ENCODE measurements around the gene TUBB3.
"Not testable (repeated sequence)": the region's sequence is repeated elsewhere in the genome, so short reads cannot be mapped to it uniquely, and the experiment has no call there.

The TUBB3 gene

DNA sequence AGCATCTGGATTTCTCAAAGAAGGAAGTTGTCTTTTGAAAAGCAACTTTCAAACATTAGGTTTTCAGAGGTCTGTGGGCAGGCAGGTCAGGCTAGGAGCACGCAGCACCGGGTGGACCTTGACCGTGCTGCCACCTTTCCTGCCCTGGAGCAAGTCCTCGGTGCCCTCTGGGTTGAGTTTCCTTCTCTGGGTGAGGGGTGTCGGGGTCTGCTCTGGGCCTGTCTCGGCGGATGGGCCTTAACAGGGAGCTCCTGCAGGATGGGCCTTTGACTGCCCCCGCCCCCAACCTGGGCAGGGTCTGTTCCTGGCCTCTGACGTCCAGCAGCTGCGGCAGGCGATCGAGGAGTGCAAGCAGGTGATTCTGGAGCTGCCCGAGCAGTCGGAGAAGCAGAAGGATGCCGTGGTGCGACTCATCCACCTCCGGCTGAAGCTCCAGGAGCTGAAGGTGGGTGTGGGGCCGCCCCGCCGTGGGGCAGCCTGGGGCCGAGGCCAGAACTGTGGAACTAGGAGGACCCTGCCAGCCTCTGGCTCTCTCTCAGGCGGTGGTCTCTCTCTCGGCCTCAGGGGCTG, 34.2 kb downstream of the TUBB3 start:
- H3K27ac Mint-ChIP-seq = no peak overlapping the region
- H3K4me1 Mint-ChIP-seq = peaks cover 10% of the 10 kb centered on the region
- DNase-seq (ENCODE audit: low spot score in 2 of 2) (no peak), ATAC-seq (no peak)
- no peak overlapping the region for H3K4me3 Mint-ChIP-seq
- H3K9me3 Mint-ChIP-seq = no peaks in the 10 kb centered on the region
- H3K36me3 Mint-ChIP-seq = peaks cover 6% of the 10 kb centered on the region

GRCh38 chr16:89958068-89958467, 34.9 kb downstream of the TUBB3 start:
- Mint-ChIP-seq H3K4me3 (no peak overlapping the region), H3K27ac (no peak overlapping the region), H3K9me3 (no peaks in the 10 kb centered on the region), H3K4me1 (peaks cover 10% of the 10 kb centered on the region), H3K36me3 (peaks cover 6% of the 10 kb centered on the region)
- ATAC-seq (peak; percentile 45), DNase-seq (ENCODE audit: low spot score in 2 of 2) (no peak)

DNA sequence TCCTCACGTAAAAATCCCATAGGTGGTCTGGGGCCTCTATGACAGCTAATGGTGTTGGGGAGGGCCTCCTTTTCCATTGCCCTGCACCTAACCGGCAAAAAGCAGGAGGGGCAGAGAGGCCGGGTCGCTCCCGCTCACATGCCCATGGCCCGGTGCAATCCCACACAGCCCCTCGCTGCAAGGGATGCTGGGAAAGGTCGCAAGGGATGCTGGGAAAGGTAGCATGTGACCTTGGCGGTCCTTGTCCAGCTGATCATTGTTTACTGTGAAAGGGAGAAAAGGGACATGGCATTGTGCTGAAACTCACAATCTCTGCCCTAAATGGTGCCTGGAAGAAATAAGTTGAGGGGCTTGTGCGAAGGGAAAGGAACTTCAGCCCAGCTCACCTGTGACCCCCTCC, 35.5 kb downstream of the TUBB3 start:
- peaks cover 6% of the 10 kb centered on the region for H3K36me3 Mint-ChIP-seq
- DNase-seq (ENCODE audit: low spot score in 2 of 2) (no peak), ATAC-seq (no peak)
- H3K4me1 Mint-ChIP-seq = peaks cover 10% of the 10 kb centered on the region
- no peaks in the 10 kb centered on the region for H3K9me3 Mint-ChIP-seq
- no peak overlapping the region for H3K4me3 Mint-ChIP-seq
- no peak overlapping the region for H3K27ac Mint-ChIP-seq

DNA sequence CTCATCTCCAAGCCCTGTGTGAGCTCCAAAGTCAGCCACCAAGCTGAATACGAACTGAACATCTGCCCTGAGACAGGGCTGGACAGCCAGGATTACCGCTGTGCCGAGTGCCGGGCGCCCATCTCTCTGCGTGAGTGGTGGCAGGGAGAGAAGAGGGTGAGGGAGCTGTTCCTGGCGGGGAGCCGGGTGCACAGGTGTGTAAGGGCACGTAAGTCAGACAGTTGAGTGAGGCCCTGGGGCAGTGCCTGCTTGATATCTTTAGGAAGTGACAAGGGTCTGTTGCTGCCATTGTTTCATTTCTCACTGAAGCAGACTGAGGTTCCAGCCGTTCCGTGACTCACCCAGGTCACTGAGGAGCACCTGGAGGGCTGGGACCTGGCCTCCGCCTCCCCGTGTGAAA, 37.8 kb downstream of the TUBB3 start:
- no peak for DNase-seq (ENCODE audit: low spot score in 2 of 2)
- Mint-ChIP-seq H3K9me3 (no peaks in the 10 kb centered on the region), H3K4me3 (no peak overlapping the region), H3K36me3 (no peaks in the 10 kb centered on the region), H3K27ac (no peak overlapping the region), H3K4me1 (peaks cover 10% of the 10 kb centered on the region)
- no peak for ATAC-seq

DNA sequence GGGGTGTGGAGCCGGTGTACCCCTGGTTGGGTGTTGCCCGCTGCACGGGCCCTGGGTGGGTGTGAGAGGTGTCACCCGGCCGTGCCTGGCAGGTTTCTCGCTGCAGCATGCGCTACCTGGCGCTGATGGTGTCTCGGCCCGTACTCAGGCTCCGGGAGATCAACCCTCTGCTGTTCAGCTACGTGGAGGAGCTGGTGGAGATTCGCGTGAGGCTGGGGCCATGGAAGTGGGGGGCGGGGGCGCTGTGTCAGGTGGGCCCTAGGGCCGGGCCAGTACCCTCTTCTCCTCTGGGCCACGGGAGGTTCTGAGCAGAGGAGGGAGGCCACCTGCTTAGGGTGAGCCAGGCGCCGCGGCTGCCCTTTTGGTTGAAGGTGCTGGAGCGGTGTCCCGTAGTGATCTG, 38.8 kb downstream of the TUBB3 start:
- Mint-ChIP-seq H3K36me3 (no peaks in the 10 kb centered on the region), H3K4me1 (peaks cover 10% of the 10 kb centered on the region), H3K27ac (no peak overlapping the region), H3K4me3 (no peak overlapping the region), H3K9me3 (no peaks in the 10 kb centered on the region)
- ATAC-seq (no peak), DNase-seq (ENCODE audit: low spot score in 2 of 2) (no peak)

DNA sequence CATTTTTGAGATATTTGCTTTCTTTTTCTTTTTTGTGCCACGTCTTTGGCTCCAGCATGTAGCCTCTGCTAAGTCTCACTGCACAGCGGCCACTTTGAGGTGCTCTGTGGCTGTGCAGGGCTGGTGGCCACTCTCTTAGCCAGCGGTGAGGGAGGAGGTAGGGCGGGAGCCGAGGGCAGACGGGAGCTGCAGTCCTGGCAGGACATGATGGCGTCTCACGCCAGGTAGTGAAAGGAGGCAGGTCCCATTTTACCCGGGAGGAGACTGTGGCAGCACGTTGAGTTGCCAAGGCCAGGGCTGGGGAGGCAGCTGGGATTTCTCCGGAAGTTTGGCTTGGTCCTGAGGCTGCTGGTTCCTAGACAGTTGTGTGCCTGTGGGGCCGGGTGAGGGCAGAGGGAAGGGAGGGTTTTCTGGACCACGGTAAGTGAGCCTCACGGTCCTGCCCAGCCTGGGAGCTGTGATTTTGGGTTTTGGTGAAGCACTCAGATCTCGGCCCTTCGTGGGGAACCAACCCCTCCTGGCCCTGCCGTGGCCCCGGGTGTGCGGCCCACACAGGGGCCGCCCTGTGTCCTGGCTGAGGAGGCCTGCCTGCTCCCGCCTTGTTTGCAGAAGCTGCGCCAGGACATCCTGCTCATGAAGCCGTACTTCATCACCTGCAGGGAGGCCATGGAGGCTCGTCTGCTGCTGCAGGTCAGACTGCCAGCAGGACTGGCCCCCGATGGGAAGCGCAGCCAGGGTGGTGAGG, 39.8 kb downstream of the TUBB3 start:
- H3K27ac Mint-ChIP-seq = no peak overlapping the region
- H3K4me3 Mint-ChIP-seq = no peak overlapping the region
- H3K36me3 Mint-ChIP-seq = no peaks in the 10 kb centered on the region

DNA sequence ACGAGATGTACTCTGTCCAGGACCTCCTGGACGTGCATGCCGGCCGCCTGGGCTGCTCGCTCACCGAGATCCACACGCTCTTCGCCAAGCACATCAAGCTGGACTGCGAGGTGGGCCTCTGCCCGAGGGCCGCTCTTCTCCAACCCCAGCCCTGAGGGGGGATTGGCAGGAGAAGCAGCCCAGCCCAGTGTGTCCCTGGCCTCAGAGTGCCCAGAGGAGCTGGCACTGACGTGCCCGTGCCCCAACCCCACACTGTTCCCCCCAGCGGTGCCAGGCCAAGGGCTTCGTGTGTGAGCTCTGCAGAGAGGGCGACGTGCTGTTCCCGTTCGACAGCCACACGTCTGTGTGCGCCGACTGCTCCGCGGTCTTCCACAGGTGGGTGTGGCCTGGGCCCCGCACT, 41.1 kb downstream of the TUBB3 start:
- H3K4me1 Mint-ChIP-seq = no peaks in the 10 kb centered on the region
- ATAC-seq (no peak), DNase-seq (ENCODE audit: low spot score in 2 of 2) (no peak)
- H3K9me3 Mint-ChIP-seq = no peaks in the 10 kb centered on the region
- no peaks in the 10 kb centered on the region for H3K36me3 Mint-ChIP-seq
- H3K27ac Mint-ChIP-seq = no peak overlapping the region
- no peak overlapping the region for H3K4me3 Mint-ChIP-seq

More for the DNA sequence above, 39.8 kb downstream of the TUBB3 start:
- DNase-seq (ENCODE audit: low spot score in 2 of 2) = no peak
- ATAC-seq = no peak
- no peaks in the 10 kb centered on the region for H3K9me3 Mint-ChIP-seq
- H3K4me1 Mint-ChIP-seq = peaks cover 10% of the 10 kb centered on the region

DNA sequence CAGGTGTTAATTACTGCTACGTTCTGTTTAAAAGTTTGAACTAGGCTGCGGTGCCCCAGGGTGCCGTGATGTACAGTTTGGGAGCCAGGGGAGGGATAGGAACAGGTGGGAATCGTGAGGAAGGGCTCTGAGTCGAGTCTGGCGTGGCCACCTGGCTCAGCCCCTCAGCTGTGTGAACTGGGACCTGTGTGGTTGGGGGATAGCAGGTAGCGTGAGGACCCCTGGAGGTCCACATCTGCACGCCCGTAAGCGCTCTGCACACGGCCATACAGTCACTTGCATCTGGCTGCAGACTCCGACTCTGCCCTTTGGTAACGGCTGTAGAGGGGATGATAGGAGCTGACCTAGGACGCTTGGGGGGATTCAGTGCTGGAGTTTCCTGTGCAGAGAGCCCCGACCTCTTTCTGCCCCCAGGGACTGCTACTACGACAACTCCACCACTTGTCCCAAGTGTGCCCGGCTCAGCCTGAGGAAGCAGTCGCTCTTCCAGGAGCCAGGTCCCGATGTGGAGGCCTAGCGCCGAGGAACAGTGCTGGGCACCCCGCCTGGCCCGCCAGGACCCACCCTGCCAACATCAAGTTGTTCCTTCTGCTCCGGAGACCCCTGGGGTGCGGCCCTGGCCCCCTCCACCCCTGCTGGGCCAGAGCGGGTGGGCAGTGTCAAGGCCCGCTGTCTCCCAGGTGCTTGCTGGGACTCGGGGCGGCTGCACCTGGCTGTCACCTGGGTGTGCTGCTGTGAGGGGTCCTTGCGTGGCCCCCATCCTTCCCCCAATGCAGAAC, 42.5 kb downstream of the TUBB3 start:
- Mint-ChIP-seq H3K4me1 (no peaks in the 10 kb centered on the region), H3K27ac (no peak overlapping the region), H3K36me3 (no peaks in the 10 kb centered on the region), H3K9me3 (no peaks in the 10 kb centered on the region), H3K4me3 (no peak overlapping the region)
- no peak for ATAC-seq
- DNase-seq (ENCODE audit: low spot score in 2 of 2) = no peak

GRCh38 chr16:89966756-89967155, 43.6 kb downstream of the TUBB3 start:
- Mint-ChIP-seq H3K9me3 (no peaks in the 10 kb centered on the region), H3K4me3 (no peak overlapping the region), H3K36me3 (peaks cover under 1% of the 10 kb centered on the region), H3K4me1 (peaks cover 9% of the 10 kb centered on the region), H3K27ac (no peak overlapping the region)
- DNase-seq (ENCODE audit: low spot score in 2 of 2) = no peak
- ATAC-seq = no peak

DNA sequence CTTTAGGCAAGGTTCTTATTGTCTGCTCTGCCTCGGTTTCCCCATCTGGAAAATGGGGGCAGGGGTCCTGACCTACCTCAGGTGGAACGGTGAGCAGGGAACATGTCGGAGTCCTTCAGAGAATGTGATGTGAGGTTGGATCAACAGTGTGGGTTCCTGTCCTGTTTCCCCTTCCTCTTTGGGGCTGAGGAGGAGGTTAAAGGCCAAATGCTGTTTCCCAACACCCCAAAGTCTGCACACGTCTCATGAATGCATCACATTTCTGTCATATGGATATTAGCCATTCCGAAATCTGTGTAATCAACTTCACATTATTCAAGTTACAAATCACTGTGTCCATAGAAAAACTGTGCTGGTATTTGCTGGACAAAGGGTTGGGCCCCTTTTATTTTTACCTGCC, 44.3 kb downstream of the TUBB3 start:
- not testable (repeated sequence) for H3K9me3 Mint-ChIP-seq; DNase-seq (ENCODE audit: low spot score in 2 of 2); ATAC-seq; H3K4me1 Mint-ChIP-seq; H3K36me3 Mint-ChIP-seq; H3K27ac Mint-ChIP-seq; H3K4me3 Mint-ChIP-seq

GRCh38 chr16:89968074-89968473, 44.9 kb downstream of the TUBB3 start:
- not testable (repeated sequence) for H3K4me3 Mint-ChIP-seq; H3K9me3 Mint-ChIP-seq; DNase-seq (ENCODE audit: low spot score in 2 of 2); H3K27ac Mint-ChIP-seq; ATAC-seq
- Mint-ChIP-seq H3K36me3 (peaks cover 14% of the 10 kb centered on the region), H3K4me1 (peaks cover 13% of the 10 kb centered on the region)

GRCh38 chr16:89969741-89970410, 46.7 kb downstream of the TUBB3 start:
- Mint-ChIP-seq H3K4me1 (peaks cover 25% of the 10 kb centered on the region), H3K9me3 (no peaks in the 10 kb centered on the region), H3K36me3 (peaks cover 21% of the 10 kb centered on the region), H3K27ac (no peak overlapping the region), H3K4me3 (no peak overlapping the region)
- DNase-seq (ENCODE audit: low spot score in 2 of 2) = no peak
- ATAC-seq = no peak

DNA sequence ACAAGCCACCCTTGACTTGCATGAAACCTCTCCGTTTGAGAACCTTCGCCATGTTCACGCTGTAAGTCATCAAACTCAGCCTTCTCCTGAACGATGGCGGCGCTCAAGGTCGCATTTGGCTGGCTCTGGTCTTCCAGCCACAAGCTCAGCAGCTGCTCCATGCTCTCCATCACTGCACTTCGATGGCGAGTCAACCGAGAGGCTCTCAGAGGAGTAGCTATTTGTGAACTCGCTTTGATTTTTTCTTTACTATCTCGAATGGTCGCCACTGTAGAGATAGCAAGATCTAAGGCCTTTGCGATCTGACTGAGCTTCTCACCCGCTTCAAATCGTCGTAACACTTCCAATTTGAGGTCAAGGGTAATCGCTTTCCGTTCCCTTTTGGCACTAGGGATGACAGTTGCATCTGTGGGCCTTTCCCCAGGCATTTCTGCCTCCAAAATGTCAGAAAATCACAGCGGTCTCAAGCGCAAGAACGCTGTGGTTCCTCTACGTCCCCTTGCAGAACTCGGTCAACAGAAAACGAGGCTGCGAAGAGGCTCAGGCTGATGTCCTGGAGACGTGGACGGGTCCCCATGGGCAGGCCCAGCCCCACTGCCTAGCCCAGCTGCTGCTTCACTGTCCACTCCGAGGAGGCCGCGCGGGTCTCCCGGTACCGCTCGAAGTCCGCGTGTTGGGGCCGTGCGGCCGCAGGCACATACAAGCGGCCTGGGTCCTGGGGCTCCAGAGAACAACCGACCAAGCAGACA, 48.5 kb downstream of the TUBB3 start:
- peaks cover 25% of the 10 kb centered on the region for H3K36me3 Mint-ChIP-seq
- peak in 1 of 2 donors; percentile 60 for DNase-seq (ENCODE audit: low spot score in 2 of 2)
- ATAC-seq = no peak
- H3K9me3 Mint-ChIP-seq = no peaks in the 10 kb centered on the region
- H3K27ac Mint-ChIP-seq = peak overlapping the region; percentile 98
- peak overlapping the region; percentile 96 for H3K4me3 Mint-ChIP-seq
- H3K4me1 Mint-ChIP-seq = peaks cover 25% of the 10 kb centered on the region

DNA sequence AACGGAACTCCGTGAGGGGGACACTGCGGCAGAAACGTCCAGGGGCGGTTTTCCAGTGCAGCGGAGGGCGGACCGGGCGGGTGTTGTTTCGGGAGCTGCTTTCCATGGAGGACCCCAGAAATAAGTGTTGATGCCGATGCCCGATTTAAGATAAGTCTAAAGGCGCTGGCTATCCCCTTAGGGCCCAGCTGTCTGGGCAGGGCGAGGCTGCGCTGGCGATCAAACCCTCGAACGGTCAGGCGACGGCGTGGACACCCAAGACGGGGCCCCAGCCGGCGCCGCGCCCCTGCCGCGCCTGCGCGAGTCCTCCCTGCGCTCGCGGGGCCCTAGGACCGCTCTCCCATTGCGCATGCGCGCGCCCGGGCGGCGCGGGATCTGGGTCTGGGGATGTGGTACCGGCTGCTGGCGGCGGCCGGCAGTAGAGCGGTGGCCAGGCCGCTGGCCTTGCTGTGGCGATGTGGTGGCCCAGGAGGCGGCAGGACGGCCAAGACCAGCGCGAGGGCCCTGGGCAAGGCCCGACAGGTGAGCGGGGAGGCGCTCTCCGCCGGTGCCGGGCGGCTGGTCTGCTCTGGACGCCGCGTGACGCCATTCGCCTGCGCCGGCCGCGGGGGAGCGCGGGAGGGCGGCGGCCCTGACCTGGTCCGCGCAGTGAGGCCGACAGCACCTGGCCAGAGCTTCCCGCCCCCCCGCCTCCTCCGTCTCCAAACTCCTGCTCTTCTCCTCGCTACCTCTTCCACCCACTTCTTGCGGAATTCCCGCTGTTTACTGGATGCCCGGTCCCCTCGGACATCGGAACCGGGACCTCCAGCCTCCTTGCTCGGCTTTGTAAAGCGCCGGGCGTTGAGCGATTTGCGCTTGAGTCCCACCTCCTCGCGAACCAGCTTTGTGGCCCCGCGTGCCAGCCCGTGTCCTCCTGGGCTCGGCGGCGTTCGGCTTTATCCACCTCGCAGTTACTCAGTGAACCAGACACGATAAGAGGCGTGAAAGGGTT, 49.4 kb downstream of the TUBB3 start:
- Mint-ChIP-seq H3K4me1 (peaks cover 25% of the 10 kb centered on the region), H3K36me3 (peaks cover 34% of the 10 kb centered on the region), H3K9me3 (no peaks in the 10 kb centered on the region), H3K27ac (peak overlapping the region; percentile 98), H3K4me3 (peak overlapping the region; percentile 96)
- ATAC-seq (peak; percentile 94), DNase-seq (ENCODE audit: low spot score in 2 of 2) (peak; percentile 94)

Data from stimulated activated effector memory CD8-positive, alpha-beta T cell treated with anti-CD3 and anti-CD28 coated beads, Interleukin-12 subunit alpha, Interleukin-12 subunit beta, amount 100 ng/mL, for 72 hours (primary cell).